Activated CD4-positive, alpha-beta memory T cell treated with anti-CD3 and anti-CD28 coated beads, Interleukin-2, amount 10 ng/mL, durations not matched to agents 7 days and 5 days (primary cell): ENCODE results near the gene CTXND1. TPM values are rescaled to one million over a fixed set of nuclear protein-coding genes. Genes with fewer than 3 reads are reported as not detected.

ENCODE experiments used
- CTCF ChIA-PET: fragments of 350-600 bp; sonication (Branson Sonifier 250); formaldehyde crosslinking; loops from one replicate; lab custom pipeline; 2021; ENCODE audit warnings: antibody characterized with exemption, inconsistent platforms; lab: Charles Lee
- POLR2A ChIA-PET: fragments of 350-600 bp; sonication (Branson Sonifier 250); formaldehyde crosslinking; loops from one replicate; lab custom pipeline; 2021; ENCODE audit warnings: antibody characterized with exemption; lab: Charles Lee
- DNase-seq: peaks from one replicate; pipeline ENCODE4 v3.0.0-alpha.2; 2020
- H3K27ac Mint-ChIP-seq: one replicate; pipeline ENCODE4 v1.8.0; 2021; ENCODE audit warnings: mild to moderate bottlenecking, mixed read lengths
- H3K27me3 Mint-ChIP-seq: one replicate; pipeline ENCODE4 v1.8.0; 2021; ENCODE audit warnings: mixed read lengths
- H3K36me3 Mint-ChIP-seq: one replicate; pipeline ENCODE4 v1.8.0; 2021; ENCODE audit warnings: low read depth, mixed read lengths
- H3K4me1 Mint-ChIP-seq: one replicate; pipeline ENCODE4 v1.8.0; 2021; ENCODE audit warnings: mixed read lengths
- H3K4me3 Mint-ChIP-seq: one replicate; pipeline ENCODE4 v1.8.0; 2021; ENCODE audit warnings: mild to moderate bottlenecking, mixed read lengths
- H3K9me3 Mint-ChIP-seq: one replicate; pipeline ENCODE4 v1.8.0; 2021; ENCODE audit warnings: mixed read lengths
- total RNA-seq, 2 experiments: library from RNA; stranded (reverse); gene quantifications; one replicate each; pipeline ENCODE4 v1.2.3, GENCODE V29; 2021

Gene CTXND1
- total RNA-seq, 2 experiments from 2014 or later, result not detected

- POLR2A ChIA-PET, result no interaction called here
- H3K9me3 Mint-ChIP-seq, result no peaks in the 10 kb centered on the region
Measured at GRCh38 chr15:80194914-80195313, 57.1 kb downstream of the CTXND1 start.

GRCh38 chr15:80194186-80194585 lies 57.8 kb downstream of the CTXND1 start:
- no peak overlapping the region for H3K27ac Mint-ChIP-seq
- DNase-seq, result no peak
- no peaks in the 10 kb centered on the region for H3K36me3 Mint-ChIP-seq
- H3K27me3 Mint-ChIP-seq, result no peaks in the 10 kb centered on the region
- ChIA-PET POLR2A (no interaction called here), CTCF (no interaction called here)
- no peaks in the 10 kb centered on the region for H3K9me3 Mint-ChIP-seq
- no peaks in the 10 kb centered on the region for H3K4me1 Mint-ChIP-seq
- no peak overlapping the region for H3K4me3 Mint-ChIP-seq

More at GRCh38 chr15:80194914-80195313, 57.1 kb downstream of the CTXND1 start:
- peaks cover 4% of the 10 kb centered on the region for H3K27me3 Mint-ChIP-seq
- H3K4me1 Mint-ChIP-seq, result no peaks in the 10 kb centered on the region
- no peak overlapping the region for H3K4me3 Mint-ChIP-seq
- no peak overlapping the region for H3K27ac Mint-ChIP-seq
- CTCF ChIA-PET, result no interaction called here
- no peak for DNase-seq
- no peaks in the 10 kb centered on the region for H3K36me3 Mint-ChIP-seq

GRCh38 chr15:80191897-80192595 lies 60.0 kb downstream of the CTXND1 start:
- no peak overlapping the region for H3K27ac Mint-ChIP-seq
- no peak overlapping the region for H3K4me3 Mint-ChIP-seq
- CTCF ChIA-PET, result no interaction called here
- peaks cover 13% of the 10 kb centered on the region for H3K36me3 Mint-ChIP-seq
- H3K9me3 Mint-ChIP-seq, result no peaks in the 10 kb centered on the region
- no peaks in the 10 kb centered on the region for H3K4me1 Mint-ChIP-seq
- no peak for DNase-seq
- no peaks in the 10 kb centered on the region for H3K27me3 Mint-ChIP-seq
- POLR2A ChIA-PET, result interaction anchor here (1.4 kb wide), 1 partner anchor 133 kb away, joined by 3 read pairs; the partner anchor contains the start of gene ZFAND6

- ChIA-PET CTCF (no interaction called here), POLR2A (interaction anchor here (1.4 kb wide), 1 partner anchor 132 kb away, joined by 3 read pairs; the partner anchor contains the start of gene ZFAND6)
- H3K36me3 Mint-ChIP-seq, result peaks cover 20% of the 10 kb centered on the region
Measured at GRCh38 chr15:80191198-80191597, 60.8 kb downstream of the CTXND1 start.

GRCh38 chr15:80188251-80188650 lies 63.8 kb downstream of the CTXND1 start:
- Mint-ChIP-seq H3K36me3 (peaks cover 40% of the 10 kb centered on the region), H3K27ac (no peak overlapping the region), H3K4me3 (no peak overlapping the region), H3K27me3 (no peaks in the 10 kb centered on the region), H3K4me1 (no peaks in the 10 kb centered on the region), H3K9me3 (no peaks in the 10 kb centered on the region)
- ChIA-PET POLR2A (no interaction called here), CTCF (no interaction called here)
- no peak for DNase-seq

More at GRCh38 chr15:80191198-80191597, 60.8 kb downstream of the CTXND1 start:
- H3K4me3 Mint-ChIP-seq, result no peak overlapping the region
- H3K9me3 Mint-ChIP-seq, result no peaks in the 10 kb centered on the region
- DNase-seq, result no peak
- H3K27me3 Mint-ChIP-seq, result no peaks in the 10 kb centered on the region
- no peak overlapping the region for H3K27ac Mint-ChIP-seq
- H3K4me1 Mint-ChIP-seq, result no peaks in the 10 kb centered on the region

- ChIA-PET CTCF (interaction anchor here (1.3 kb wide), 1 partner anchor 13 kb away, joined by 4 read pairs; no protein-coding TSS in a partner anchor), POLR2A (no interaction called here)
- Mint-ChIP-seq H3K27me3 (no peaks in the 10 kb centered on the region), H3K4me1 (no peaks in the 10 kb centered on the region), H3K9me3 (no peaks in the 10 kb centered on the region), H3K36me3 (peaks cover 46% of the 10 kb centered on the region), H3K4me3 (no peak overlapping the region), H3K27ac (no peak overlapping the region)
- DNase-seq, result no peak
Measured at GRCh38 chr15:80186597-80186996, 65.4 kb downstream of the CTXND1 start.

- Mint-ChIP-seq H3K4me3 (no peak overlapping the region), H3K36me3 (peaks cover 46% of the 10 kb centered on the region), H3K27me3 (no peaks in the 10 kb centered on the region), H3K4me1 (no peaks in the 10 kb centered on the region), H3K9me3 (no peaks in the 10 kb centered on the region), H3K27ac (no peak overlapping the region)
- ChIA-PET CTCF (interaction anchor here (1.3 kb wide), 1 partner anchor 13 kb away, joined by 4 read pairs; no protein-coding TSS in a partner anchor), POLR2A (no interaction called here)
- DNase-seq, result no peak
Measured at GRCh38 chr15:80186066-80186465, 65.9 kb downstream of the CTXND1 start.

GRCh38 chr15:80185152-80185551 lies 66.9 kb downstream of the CTXND1 start:
- ChIA-PET POLR2A (no interaction called here), CTCF (no interaction called here)
- Mint-ChIP-seq H3K27ac (no peak overlapping the region), H3K9me3 (no peaks in the 10 kb centered on the region), H3K4me1 (no peaks in the 10 kb centered on the region), H3K36me3 (peaks cover 46% of the 10 kb centered on the region), H3K27me3 (no peaks in the 10 kb centered on the region), H3K4me3 (no peak overlapping the region)
- DNase-seq, result no peak

- Mint-ChIP-seq H3K9me3 (no peaks in the 10 kb centered on the region), H3K27ac (no peak overlapping the region), H3K36me3 (peaks cover 46% of the 10 kb centered on the region), H3K4me3 (no peak overlapping the region), H3K27me3 (no peaks in the 10 kb centered on the region), H3K4me1 (no peaks in the 10 kb centered on the region)
- POLR2A ChIA-PET, result no interaction called here
- DNase-seq, result no peak
- CTCF ChIA-PET, result no interaction called here
Measured at GRCh38 chr15:80184554-80184953, 67.5 kb downstream of the CTXND1 start.

GRCh38 chr15:80183886-80184285 lies 68.1 kb downstream of the CTXND1 start:
- CTCF ChIA-PET, result no interaction called here
- H3K4me1 Mint-ChIP-seq, result no peaks in the 10 kb centered on the region
- no peaks in the 10 kb centered on the region for H3K27me3 Mint-ChIP-seq
- no peaks in the 10 kb centered on the region for H3K9me3 Mint-ChIP-seq
- POLR2A ChIA-PET, result no interaction called here
- H3K36me3 Mint-ChIP-seq, result peaks cover 48% of the 10 kb centered on the region
- H3K27ac Mint-ChIP-seq, result no peak overlapping the region
- no peak overlapping the region for H3K4me3 Mint-ChIP-seq
- no peak for DNase-seq

GRCh38 chr15:80183306-80183705 lies 68.7 kb downstream of the CTXND1 start:
- Mint-ChIP-seq H3K9me3 (no peaks in the 10 kb centered on the region), H3K27me3 (no peaks in the 10 kb centered on the region), H3K4me1 (no peaks in the 10 kb centered on the region), H3K27ac (no peak overlapping the region), H3K36me3 (peaks cover 47% of the 10 kb centered on the region), H3K4me3 (no peak overlapping the region)
- POLR2A ChIA-PET, result no interaction called here
- CTCF ChIA-PET, result no interaction called here
- DNase-seq, result no peak

GRCh38 chr15:80182611-80183261 lies 69.3 kb downstream of the CTXND1 start:
- no peaks in the 10 kb centered on the region for H3K4me1 Mint-ChIP-seq
- no peak overlapping the region for H3K4me3 Mint-ChIP-seq
- no peak overlapping the region for H3K27ac Mint-ChIP-seq
- H3K36me3 Mint-ChIP-seq, result peaks cover 49% of the 10 kb centered on the region
- H3K27me3 Mint-ChIP-seq, result no peaks in the 10 kb centered on the region
- CTCF ChIA-PET, result interaction anchor here (0.6 kb wide), 1 partner anchor 997 kb away, joined by 4 read pairs; no protein-coding TSS in a partner anchor
- H3K9me3 Mint-ChIP-seq, result no peaks in the 10 kb centered on the region
- no peak for DNase-seq
- POLR2A ChIA-PET, result no interaction called here

- H3K4me1 Mint-ChIP-seq, result no peaks in the 10 kb centered on the region
- H3K27ac Mint-ChIP-seq, result no peak overlapping the region
- POLR2A ChIA-PET, result no interaction called here
- no peak overlapping the region for H3K4me3 Mint-ChIP-seq
- H3K27me3 Mint-ChIP-seq, result no peaks in the 10 kb centered on the region
- H3K36me3 Mint-ChIP-seq, result peaks cover 42% of the 10 kb centered on the region
- CTCF ChIA-PET, result no interaction called here
- no peak for DNase-seq
- no peaks in the 10 kb centered on the region for H3K9me3 Mint-ChIP-seq
Measured at GRCh38 chr15:80180986-80181385, 71.0 kb downstream of the CTXND1 start.
